ENCODE results near the gene CPNE1. TPM values are rescaled to one million over a fixed set of nuclear protein-coding genes. Genes with fewer than 3 reads are reported as not detected.

CPNE1 gene
- total RNA-seq, 2 donors from 2014 or later, result 125 to 126 TPM

DNA sequence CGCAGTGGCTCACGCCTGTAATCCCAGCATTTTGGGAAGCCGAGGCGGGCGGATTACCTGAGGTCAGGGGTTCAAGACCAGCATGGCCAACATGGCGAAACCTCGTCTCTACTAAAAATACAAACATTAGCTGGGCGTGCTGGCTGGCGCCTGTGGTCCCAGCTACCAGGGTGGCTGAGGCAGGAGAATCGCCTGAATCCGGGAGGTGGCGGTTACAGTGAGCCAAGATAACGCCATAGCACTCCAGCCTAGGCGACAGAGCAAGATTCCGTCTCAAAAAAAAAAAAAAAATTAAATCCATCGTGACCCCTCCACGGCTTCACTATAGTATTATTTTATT, 1.2 kb upstream of the CPNE1 start:
- TF ChIP-seq, protein P1, sequence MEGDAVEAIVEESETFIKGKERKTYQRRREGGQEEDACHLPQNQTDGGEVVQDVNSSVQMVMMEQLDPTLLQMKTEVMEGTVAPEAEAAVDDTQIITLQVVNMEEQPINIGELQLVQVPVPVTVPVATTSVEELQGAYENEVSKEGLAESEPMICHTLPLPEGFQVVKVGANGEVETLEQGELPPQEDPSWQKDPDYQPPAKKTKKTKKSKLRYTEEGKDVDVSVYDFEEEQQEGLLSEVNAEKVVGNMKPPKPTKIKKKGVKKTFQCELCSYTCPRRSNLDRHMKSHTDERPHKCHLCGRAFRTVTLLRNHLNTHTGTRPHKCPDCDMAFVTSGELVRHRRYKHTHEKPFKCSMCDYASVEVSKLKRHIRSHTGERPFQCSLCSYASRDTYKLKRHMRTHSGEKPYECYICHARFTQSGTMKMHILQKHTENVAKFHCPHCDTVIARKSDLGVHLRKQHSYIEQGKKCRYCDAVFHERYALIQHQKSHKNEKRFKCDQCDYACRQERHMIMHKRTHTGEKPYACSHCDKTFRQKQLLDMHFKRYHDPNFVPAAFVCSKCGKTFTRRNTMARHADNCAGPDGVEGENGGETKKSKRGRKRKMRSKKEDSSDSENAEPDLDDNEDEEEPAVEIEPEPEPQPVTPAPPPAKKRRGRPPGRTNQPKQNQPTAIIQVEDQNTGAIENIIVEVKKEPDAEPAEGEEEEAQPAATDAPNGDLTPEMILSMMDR (IDR thresholded peaks at IDR 0.05), result no peak
- H3K4me1 ChIP-seq (ENCODE audit: control insufficient read depth in 1 of 2, low read depth in 2 of 2), result peaks cover 15 to 24% of the 10 kb centered on the region in 2 donors
- H3K27ac ChIP-seq, result no peak overlapping the region
- ATAC-seq (ENCODE audit: insufficient number of reproducible peaks, low FRiP score, low read depth) (no peak), DNase-seq (ENCODE audit: low spot score) (no peak)
- H3K9me3 ChIP-seq, result no peaks in the 10 kb centered on the region
- no peak overlapping the region for H3K4me3 ChIP-seq
- H3K36me3 ChIP-seq, result peaks cover 9% of the 10 kb centered on the region
- H3K27me3 ChIP-seq (replicated peaks; ENCODE audit: insufficient read depth), result no peaks in the 10 kb centered on the region

DNA sequence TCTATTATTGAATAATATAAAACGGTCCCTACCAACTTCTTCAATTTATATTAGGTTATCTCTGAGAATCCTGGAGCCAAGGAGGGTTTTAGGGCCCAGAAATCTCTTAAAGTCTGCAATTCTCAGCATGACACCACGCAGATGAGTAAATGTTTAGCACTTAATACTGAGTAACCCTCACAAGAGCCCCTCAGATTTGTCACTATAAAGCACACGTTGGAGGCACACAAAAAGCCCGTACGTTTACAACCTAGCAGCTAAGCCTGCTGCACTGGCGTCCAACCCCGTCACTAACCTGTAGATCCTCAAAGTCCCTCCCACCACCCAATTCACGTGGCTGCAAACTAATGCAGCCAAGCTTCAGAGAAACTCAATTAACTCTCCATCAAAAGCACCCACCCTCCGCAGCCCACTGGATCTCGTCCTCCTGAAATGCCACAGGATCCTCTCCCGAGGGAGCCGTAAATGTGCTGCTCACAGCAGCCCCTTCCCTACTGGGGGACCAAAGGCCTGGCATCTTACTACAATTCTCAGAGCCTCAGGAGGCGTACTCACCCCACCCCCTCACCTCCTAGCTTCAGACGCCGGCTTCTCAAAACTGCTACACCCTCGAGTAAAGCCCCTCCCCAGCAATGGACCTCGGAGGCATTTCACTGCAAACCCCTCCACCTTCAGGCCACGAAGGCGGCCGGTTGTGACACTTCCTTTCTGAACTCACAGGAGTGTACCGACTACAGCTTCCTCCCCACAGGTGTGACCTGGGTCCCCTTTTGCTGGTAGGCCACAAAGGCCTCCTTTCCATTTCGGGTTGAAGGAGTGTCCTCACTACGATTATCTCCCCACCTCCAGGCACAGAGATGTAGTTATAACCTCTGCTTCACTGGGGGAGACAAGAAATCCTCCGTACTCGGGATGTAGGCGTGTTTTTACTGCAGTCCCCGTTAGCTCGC, 909 bp downstream of the CPNE1 start:
- Histone ChIP-seq H3K4me1 (ENCODE audit: control insufficient read depth in 1 of 2, low read depth in 2 of 2) (peaks cover 26 to 43% of the 10 kb centered on the region in 2 donors), H3K27me3 (replicated peaks; ENCODE audit: insufficient read depth) (no peaks in the 10 kb centered on the region), H3K36me3 (no peaks in the 10 kb centered on the region), H3K27ac (peak overlapping the region; percentile 92 to 97), H3K4me3 (peak overlapping the region; percentile 85), H3K9me3 (no peaks in the 10 kb centered on the region)
- DNase-seq (ENCODE audit: low spot score) (no peak), ATAC-seq (ENCODE audit: insufficient number of reproducible peaks, low FRiP score, low read depth) (no peak)
- TF ChIP-seq, protein P1 (IDR thresholded peaks at IDR 0.05), result no peak

DNA sequence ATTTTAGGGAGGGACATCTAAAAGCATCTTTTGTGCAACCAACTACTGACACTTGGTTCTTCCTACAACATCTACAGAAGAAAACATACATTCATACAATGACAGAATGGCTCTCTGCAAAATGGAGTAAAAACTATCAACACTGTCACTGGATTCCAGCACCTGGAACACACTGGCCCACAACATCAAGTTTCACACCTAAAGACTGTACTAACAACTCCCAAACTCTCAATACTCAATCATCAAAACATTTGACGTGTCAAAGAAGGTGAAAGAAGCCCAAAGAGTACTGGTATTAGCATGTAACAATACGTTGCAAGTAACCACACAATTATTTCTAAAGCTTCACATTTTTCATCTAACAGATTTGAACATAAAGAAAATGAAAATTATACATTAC, 2.1 kb downstream of the CPNE1 start:
- H3K4me1 ChIP-seq (ENCODE audit: control insufficient read depth in 1 of 2, low read depth in 2 of 2), result peaks cover 26 to 53% of the 10 kb centered on the region in 2 donors
- no peak for DNase-seq (ENCODE audit: low spot score)
- no peaks in the 10 kb centered on the region for H3K27me3 ChIP-seq (replicated peaks; ENCODE audit: insufficient read depth)
- H3K4me3 ChIP-seq, result peak overlapping the region; percentile 85
- TF ChIP-seq, protein P1 (IDR thresholded peaks at IDR 0.05), result no peak
- no peaks in the 10 kb centered on the region for H3K36me3 ChIP-seq
- no peak for ATAC-seq (ENCODE audit: insufficient number of reproducible peaks, low FRiP score, low read depth)
- H3K27ac ChIP-seq, result peak overlapping the region; percentile 27 to 36
- no peaks in the 10 kb centered on the region for H3K9me3 ChIP-seq

DNA sequence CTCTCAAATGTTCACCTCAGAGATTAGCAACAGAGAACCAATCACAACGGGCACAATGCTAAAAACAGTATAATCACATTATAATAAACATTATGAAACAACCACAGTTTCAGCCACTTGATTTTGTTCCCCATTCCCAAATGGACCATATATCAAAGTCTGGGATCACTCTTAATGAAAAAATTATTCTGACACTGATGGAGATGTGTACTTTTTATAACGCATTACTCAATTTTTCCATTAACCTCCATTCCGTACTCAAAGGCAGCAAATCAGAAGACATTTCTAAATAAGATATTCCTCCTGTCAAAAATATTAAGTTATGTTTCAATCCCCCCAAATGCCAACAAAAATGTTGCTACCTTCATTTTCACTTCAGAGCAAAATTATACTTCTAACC, 2.8 kb downstream of the CPNE1 start:
- no peak for ATAC-seq (ENCODE audit: insufficient number of reproducible peaks, low FRiP score, low read depth)
- TF ChIP-seq, protein P1 (IDR thresholded peaks at IDR 0.05), result no peak
- H3K4me3 ChIP-seq, result peak overlapping the region; percentile 85
- no peaks in the 10 kb centered on the region for H3K9me3 ChIP-seq
- no peak for DNase-seq (ENCODE audit: low spot score)
- H3K36me3 ChIP-seq, result no peaks in the 10 kb centered on the region
- H3K4me1 ChIP-seq (ENCODE audit: control insufficient read depth in 1 of 2, low read depth in 2 of 2), result peaks cover 32 to 60% of the 10 kb centered on the region in 2 donors
- no peaks in the 10 kb centered on the region for H3K27me3 ChIP-seq (replicated peaks; ENCODE audit: insufficient read depth)
- H3K27ac ChIP-seq, result peak overlapping the region; percentile 27 to 36

DNA sequence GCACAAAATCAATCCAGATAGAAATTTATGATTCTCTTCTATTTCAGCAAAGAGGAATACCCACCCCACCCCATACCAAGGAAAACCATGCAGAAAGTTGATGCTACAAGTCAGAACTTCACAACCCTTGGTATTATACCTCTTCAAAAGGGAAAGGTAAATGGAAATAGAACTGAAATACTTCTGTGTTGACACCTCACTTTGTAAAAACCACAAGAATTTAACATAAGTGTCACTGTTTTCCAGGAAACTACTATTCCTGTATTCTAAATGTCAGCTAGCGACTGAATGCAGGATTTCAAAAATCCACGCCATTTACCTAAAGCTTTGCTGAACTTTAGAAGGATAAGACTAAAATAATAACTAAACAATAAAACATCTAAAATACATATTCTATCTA, 3.6 kb downstream of the CPNE1 start:
- ATAC-seq (ENCODE audit: insufficient number of reproducible peaks, low FRiP score, low read depth) (no peak), DNase-seq (ENCODE audit: low spot score) (no peak)
- H3K4me3 ChIP-seq, result peak overlapping the region; percentile 85
- H3K27ac ChIP-seq, result peak overlapping the region; percentile 10 to 36
- H3K4me1 ChIP-seq (ENCODE audit: control insufficient read depth in 1 of 2, low read depth in 2 of 2), result peaks cover 33 to 68% of the 10 kb centered on the region in 2 donors
- no peaks in the 10 kb centered on the region for H3K9me3 ChIP-seq
- TF ChIP-seq, protein P1 (IDR thresholded peaks at IDR 0.05), result no peak
- H3K36me3 ChIP-seq, result no peaks in the 10 kb centered on the region
- H3K27me3 ChIP-seq (replicated peaks; ENCODE audit: insufficient read depth), result no peaks in the 10 kb centered on the region

Measured in thoracic aorta (tissue), 2 donors.